ENCODE results near the gene HSPG2. TPM values are rescaled to one million over a fixed set of nuclear protein-coding genes. Genes with fewer than 3 reads are reported as not detected.
"Not testable (repeated sequence)": the region's sequence is repeated elsewhere in the genome, so short reads cannot be mapped to it uniquely, and the experiment has no call there.

The HSPG2 gene
- total and polyA plus RNA-seq, 9 donors, result 27.3 to 294 (median 92.6) TPM

- Histone ChIP-seq H3K27ac (no peak overlapping the region), H3K4me3 (no peak overlapping the region), H3K27me3 (no peaks in the 10 kb centered on the region), H3K36me3 (no peaks in the 10 kb centered on the region), H3K9me3 (no peaks in the 10 kb centered on the region), H3K4me1 (ENCODE audit: insufficient read depth) (peaks cover 4% of the 10 kb centered on the region)
- intact Hi-C loops (cut with DNase I), result no loop called here
- TF ChIP-seq, protein P1, sequence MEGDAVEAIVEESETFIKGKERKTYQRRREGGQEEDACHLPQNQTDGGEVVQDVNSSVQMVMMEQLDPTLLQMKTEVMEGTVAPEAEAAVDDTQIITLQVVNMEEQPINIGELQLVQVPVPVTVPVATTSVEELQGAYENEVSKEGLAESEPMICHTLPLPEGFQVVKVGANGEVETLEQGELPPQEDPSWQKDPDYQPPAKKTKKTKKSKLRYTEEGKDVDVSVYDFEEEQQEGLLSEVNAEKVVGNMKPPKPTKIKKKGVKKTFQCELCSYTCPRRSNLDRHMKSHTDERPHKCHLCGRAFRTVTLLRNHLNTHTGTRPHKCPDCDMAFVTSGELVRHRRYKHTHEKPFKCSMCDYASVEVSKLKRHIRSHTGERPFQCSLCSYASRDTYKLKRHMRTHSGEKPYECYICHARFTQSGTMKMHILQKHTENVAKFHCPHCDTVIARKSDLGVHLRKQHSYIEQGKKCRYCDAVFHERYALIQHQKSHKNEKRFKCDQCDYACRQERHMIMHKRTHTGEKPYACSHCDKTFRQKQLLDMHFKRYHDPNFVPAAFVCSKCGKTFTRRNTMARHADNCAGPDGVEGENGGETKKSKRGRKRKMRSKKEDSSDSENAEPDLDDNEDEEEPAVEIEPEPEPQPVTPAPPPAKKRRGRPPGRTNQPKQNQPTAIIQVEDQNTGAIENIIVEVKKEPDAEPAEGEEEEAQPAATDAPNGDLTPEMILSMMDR (IDR thresholded peaks at IDR 0.05), result no peak
- TF ChIP-seq POLR2A (IDR thresholded peaks at IDR 0.05) (no peak), EP300 (IDR thresholded peaks at IDR 0.05) (no peak)
- 79 to 86% (median 86%) methylated on average over 12 of the region's 12 CpGs for WGBS, 3 donors
- no peak for DNase-seq
These were observed 157.2 kb downstream of the HSPG2 start for GRCh38 chr1:21779613-21780521.

DNA sequence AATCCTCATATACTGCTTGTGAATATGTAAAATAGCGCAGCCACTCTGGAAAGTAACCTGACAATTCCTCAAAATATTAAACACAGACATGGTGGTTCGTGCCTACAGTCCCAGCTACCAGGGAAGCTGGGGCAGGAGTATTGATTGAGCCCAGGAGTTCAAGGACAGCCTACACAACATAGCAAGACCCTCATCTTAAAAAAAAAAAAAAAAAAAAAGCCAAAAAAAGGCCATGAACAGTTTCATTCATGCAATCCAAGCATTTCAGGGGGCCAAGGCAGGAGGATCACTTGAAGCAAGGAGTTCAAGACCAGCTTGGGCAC lies 158.7 kb downstream of the HSPG2 start:
- WGBS, 3 donors, result 88 to 93% (median 89%) methylated on average over 2 of the region's 2 CpGs
- intact Hi-C loops (cut with DNase I), result no loop called here
- H3K4me1 ChIP-seq (ENCODE audit: insufficient read depth), result peaks cover 4% of the 10 kb centered on the region

GRCh38 chr1:21776925-21777324 lies 160.2 kb downstream of the HSPG2 start:
- DNase-seq; H3K4me1 ChIP-seq (ENCODE audit: insufficient read depth); H3K27me3 ChIP-seq; H3K27ac ChIP-seq; H3K9me3 ChIP-seq; H3K36me3 ChIP-seq; intact Hi-C loops (cut with DNase I); H3K4me3 ChIP-seq: not testable (repeated sequence)
- 63 to 92% (median 76%) methylated on average over 5 of the region's 5 CpGs for WGBS, 3 donors

More for the DNA sequence above, 158.7 kb downstream of the HSPG2 start:
- Histone ChIP-seq H3K27ac (no peak overlapping the region), H3K4me3 (no peak overlapping the region), H3K9me3 (no peaks in the 10 kb centered on the region), H3K36me3 (no peaks in the 10 kb centered on the region), H3K27me3 (no peaks in the 10 kb centered on the region)
- TF ChIP-seq POLR2A (IDR thresholded peaks at IDR 0.05) (no peak), EP300 (IDR thresholded peaks at IDR 0.05) (no peak)
- TF ChIP-seq, protein P1 (IDR thresholded peaks at IDR 0.05), result no peak
- no peak for DNase-seq

DNA sequence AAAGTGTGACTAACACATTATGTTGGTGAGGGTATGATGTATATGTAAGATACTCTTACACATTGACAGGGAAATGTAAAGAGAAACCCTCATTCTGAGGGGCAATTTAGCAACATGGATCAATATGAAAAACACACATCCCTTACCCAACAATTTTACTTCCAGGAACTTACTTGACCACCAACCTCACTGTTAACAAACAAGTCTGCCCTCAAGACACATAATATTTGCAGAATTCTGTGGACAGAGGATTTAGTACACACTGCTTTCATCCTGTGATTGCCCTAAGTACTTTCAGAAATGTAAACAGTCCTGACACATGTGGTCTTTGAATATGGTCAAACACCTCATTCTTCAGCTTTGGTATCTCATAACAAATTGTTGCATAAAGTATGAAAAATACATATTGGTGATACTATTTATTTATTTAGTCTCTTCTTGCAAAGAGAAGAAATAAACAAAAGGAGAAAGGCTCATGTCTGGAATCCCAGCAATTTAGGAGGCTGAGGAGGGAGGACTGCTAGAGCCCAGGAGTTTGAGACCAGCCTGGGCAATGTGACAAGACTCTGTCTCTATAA lies 161.0 kb downstream of the HSPG2 start:
- Histone ChIP-seq H3K27ac (no peak overlapping the region), H3K9me3 (no peaks in the 10 kb centered on the region), H3K27me3 (no peaks in the 10 kb centered on the region), H3K4me1 (ENCODE audit: insufficient read depth) (peaks cover 1% of the 10 kb centered on the region), H3K4me3 (no peak overlapping the region), H3K36me3 (no peaks in the 10 kb centered on the region)
- no peak for DNase-seq
- intact Hi-C loops (cut with DNase I), result no loop called here
- no peak for TF ChIP-seq POLR2A (IDR thresholded peaks at IDR 0.05)
- TF ChIP-seq EP300 (IDR thresholded peaks at IDR 0.05), result no peak
- TF ChIP-seq, protein P1 (IDR thresholded peaks at IDR 0.05), result no peak

- Histone ChIP-seq H3K27me3 (no peaks in the 10 kb centered on the region), H3K4me3 (no peak overlapping the region), H3K27ac (no peak overlapping the region), H3K36me3 (no peaks in the 10 kb centered on the region), H3K9me3 (no peaks in the 10 kb centered on the region), H3K4me1 (ENCODE audit: insufficient read depth) (peaks cover 1% of the 10 kb centered on the region)
- TF ChIP-seq EP300 (IDR thresholded peaks at IDR 0.05), result no peak
- TF ChIP-seq POLR2A (IDR thresholded peaks at IDR 0.05), result no peak
- TF ChIP-seq, protein P1 (IDR thresholded peaks at IDR 0.05), result no peak
- WGBS, 3 donors, result 24 to 31% (median 27%) methylated on average over 2 of the region's 2 CpGs
- intact Hi-C loops (cut with DNase I), result no loop called here
- DNase-seq, result no peak
These were observed 161.6 kb downstream of the HSPG2 start for GRCh38 chr1:21775550-21775914.

Measured in ovary (tissue), 9 donors.